Adipose tissue (tissue), 3 donors: Measurements from ENCODE around the gene DPH6. TPM values are rescaled to one million over a fixed set of nuclear protein-coding genes. Genes with fewer than 3 reads are reported as not detected.

Source experiments
- H3K27ac ChIP-seq: one replicate; pipeline ENCODE4 v1.5.1; 2013; ENCODE audit warnings: low read depth, low read length
- WGBS, 3 donors: extraction: QIAGEN DNeasy Blood & Tissue Kit; methylation state at CpG; one replicate each; pipeline ENCODE4 v1.1.7; 2013; 5-methylcytosine and 5-hydroxymethylcytosine counted together
- polyA plus RNA-seq, 3 donors: library from polyadenylated mRNA; stranded (reverse); fragments of 200-250 nt; gene quantifications; one replicate each; pipeline ENCODE4 v1.2.3, GENCODE V29; 2013
- donor health status: healthy with polysubstance abuse.
- donor health status: Bipolar disorder and iron deficiency.
- donor health status: healthy.

DPH6 gene
- polyA plus RNA-seq, 3 donors, result 7.7 to 10.0 (median 8.8) TPM

DNA sequence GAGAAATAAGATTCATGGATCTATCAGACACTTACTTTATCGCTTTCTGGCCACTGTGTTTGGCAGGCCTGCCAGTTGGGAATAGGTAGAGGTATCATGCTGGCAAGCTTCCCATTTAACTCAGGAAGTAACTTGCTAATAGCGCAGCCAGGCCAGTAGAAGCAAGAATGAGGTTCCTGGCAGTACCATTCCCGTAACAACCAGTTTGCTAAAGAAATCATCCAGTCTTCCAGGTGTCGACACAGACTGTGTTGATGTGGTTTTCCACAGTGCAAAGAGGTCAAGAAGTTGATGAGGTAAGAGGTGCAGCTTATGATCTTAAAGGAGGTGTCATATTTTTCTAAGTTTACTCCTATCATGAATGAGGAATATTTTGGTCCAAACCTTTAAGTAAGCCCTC, 46.2 kb downstream of the DPH6 start:
- no peak overlapping the region for H3K27ac ChIP-seq
- WGBS, 3 donors, result 80 to 96% (median 84%) methylated on average over 4 of the region's 4 CpGs

DNA sequence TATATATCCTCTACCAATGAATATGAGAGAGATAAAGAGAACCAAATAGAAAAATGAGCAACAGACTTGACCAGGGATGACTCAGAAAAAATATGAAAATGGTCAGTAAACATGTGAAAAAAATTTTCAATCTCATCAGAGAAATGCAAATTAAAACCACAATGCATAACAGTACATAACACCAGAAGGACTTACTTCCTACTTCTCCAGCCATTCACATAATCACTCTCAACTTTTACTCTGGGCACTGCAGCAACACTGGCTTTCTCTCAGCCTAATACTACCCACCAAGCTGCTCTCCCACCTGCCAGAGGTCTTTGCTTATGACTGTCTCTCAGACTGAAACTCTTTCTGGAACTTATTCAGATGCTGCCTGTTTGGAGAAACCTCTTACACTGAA, 49.4 kb downstream of the DPH6 start:
- no peak overlapping the region for H3K27ac ChIP-seq

DNA sequence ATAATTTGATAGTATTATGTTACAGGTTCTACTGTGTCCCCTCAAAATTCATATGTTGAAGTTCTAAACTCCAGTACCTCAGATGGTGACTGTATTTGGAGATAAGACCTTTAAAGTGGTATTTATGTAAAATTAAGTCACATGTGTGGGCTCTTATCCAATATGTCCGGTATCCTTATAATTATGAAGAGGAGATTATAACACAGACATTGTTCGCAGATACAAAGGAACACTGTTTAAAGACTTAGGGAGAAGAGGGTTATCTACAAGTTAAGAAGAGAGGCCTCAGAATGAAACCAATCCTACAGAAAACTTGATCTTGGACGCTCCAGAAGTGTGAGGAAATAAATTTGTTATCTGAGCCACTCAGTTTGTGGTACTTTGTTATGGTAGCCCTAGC, 50.9 kb downstream of the DPH6 start:
- 65 to 85% (median 85%) methylated on average over 3 of the region's 3 CpGs for WGBS, 3 donors
- H3K27ac ChIP-seq, result no peak overlapping the region

DNA sequence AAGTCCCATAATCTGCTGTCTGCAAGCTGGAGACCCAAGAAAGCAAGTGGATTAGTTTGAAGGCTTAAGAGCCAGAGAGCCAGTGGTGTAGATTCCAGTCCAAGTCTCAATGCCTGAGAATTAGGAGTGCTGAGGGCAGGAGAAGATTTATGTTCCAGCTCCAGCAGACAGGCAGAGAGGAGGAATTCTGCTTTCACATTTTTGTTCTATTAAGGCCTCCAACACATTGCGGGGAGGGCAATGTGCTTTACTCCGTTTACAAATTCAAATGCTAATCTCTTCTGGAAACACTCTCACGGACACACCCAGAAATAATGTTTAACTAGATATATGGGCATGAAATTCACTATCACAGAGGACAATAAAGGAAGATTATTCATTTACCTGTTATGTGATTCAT, 54.0 kb downstream of the DPH6 start:
- WGBS, 3 donors, result 45 to 86% (median 74%) methylated on average over 3 of the region's 3 CpGs
- H3K27ac ChIP-seq, result no peak overlapping the region

DNA sequence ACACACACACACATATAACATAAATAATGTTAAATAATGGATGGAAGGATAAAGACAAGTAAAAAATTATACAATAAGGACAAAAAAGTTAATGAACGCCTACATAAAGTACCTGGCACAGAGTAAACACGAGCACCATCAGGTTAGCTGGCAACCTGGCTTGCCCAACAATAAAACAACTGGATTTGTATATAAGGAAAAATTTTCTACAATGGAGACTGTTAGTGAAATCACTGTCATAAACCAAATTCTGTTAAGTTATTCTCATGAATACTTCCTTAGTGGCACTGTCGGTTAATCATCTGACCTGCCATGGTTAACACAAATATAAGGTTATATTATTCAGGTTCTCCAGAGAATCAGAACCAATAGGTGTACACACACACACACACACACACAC, 54.8 kb downstream of the DPH6 start:
- WGBS, 3 donors, result 97 to 99% (median 97%) methylated on average over 3 of the region's 3 CpGs
- no peak overlapping the region for H3K27ac ChIP-seq

DNA sequence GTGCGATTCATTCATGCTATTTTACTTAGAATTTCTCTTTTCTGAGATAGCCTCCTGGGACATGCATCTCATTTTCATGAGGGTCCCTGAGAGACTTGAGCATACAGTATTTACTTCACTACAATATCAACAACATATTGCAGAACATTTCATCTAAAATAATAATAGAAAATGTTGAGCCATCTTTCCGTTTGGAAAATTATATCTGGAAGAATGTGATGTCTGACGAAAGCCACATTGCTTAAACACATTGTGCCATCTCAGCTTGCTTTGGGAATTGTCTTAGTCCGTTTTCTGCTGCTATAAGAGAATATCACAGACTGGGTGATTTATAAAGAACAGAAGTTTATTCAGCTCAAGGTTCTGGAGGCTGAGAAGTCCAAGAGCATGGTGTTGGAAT, 55.5 kb downstream of the DPH6 start:
- no peak overlapping the region for H3K27ac ChIP-seq
- 81 to 86% (median 82%) methylated on average over 4 of the region's 4 CpGs for WGBS, 3 donors

DNA sequence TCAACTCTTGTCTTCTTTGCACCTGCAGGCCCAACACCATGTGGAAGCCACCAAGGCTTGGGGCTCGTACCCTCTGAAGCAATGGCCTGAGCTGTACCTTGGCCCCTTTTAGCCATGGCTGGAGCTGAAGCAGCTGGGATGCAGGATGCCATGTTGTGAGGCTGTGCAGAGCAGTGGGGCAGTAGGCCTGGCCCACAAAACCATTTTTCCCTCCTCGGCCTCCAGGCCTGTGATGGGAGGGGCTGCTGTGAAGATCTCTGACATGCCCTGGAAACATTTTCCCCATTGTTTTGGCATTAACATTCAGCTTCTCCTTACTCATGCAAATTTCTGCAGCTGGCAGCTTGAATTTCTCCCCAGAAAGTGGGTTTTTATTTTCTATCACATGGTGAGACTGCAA, 58.5 kb downstream of the DPH6 start:
- H3K27ac ChIP-seq, result no peak overlapping the region
- WGBS, 3 donors, result 95 to 100% (median 100%) methylated on average over 2 of the region's 2 CpGs

DNA sequence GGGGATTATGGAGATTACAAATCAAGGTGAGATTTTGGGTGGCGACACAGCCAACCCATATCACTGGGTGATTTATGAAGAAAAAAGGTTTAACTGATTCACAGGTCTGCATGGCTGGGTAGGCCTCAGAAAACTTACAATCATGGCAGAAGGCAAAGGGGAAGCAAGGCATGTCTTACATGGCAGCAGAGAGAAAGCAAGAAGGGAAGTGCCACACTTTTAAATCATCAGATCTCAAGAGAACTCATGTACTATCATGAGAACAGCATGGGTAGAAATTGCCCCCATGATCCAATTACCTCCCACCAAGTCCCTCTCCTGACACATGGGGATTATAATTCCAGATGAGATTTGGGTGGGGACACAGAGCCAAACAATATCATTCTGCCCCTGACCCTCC, 59.7 kb downstream of the DPH6 start:
- 96 to 100% (median 98%) methylated on average over 1 of the region's 1 CpG for WGBS, 3 donors
- H3K27ac ChIP-seq, result no peak overlapping the region

DNA sequence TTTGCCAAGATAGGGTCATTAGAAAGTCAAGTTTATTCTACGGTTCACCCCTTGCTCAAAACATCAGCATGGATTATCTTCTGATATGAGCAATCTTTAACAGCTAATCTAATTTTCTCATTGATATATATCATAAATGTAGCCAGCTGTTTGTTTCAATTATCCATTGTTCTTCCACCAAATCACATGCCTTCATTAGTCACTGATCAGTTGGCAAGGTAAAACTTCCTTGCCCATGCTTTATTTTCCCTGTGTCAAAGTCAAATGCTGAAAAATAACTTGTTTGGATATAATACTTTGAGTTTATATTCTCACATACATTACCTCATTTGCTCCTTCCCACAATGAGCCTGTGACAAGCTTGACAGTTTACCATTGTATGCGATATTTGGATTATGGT, 60.6 kb downstream of the DPH6 start:
- no peak overlapping the region for H3K27ac ChIP-seq
- WGBS, 3 donors, result 92 to 97% (median 92%) methylated on average over 2 of the region's 2 CpGs

DNA sequence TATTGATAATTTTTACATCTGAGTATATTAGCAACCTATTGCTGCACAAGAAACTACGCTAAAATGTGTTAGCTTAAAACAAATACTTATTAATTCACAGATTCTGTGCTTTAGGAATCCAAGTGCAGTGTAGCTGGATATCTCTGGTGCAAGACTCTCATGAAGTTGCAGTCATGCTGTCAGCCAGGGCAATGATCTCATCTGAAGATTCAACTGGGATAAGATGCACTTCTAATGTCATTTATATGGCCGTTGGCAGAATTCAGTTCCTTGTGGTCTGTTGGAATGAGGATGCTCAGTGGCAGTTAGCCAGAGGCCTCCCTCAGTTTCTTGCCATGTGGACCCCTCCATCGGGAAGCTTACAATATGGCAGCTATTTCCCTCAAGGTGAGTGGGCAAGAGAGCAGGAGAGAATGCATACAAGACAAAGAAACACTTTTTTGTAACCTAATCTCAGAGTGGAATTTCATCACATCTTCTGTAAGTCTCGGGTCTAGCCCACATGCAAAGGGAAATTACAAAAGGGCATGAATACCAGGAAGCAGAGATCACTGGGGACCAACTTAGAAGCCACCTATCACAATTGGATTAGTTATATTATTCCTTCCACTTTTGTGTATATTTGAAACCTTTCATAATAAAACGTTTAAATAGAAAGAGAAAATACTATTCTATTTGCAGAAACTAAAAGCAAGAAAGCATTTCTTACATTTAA, 61.6 kb downstream of the DPH6 start:
- 79 to 84% (median 84%) methylated on average over 5 of the region's 5 CpGs for WGBS, 3 donors
- H3K27ac ChIP-seq, result no peak overlapping the region

DNA sequence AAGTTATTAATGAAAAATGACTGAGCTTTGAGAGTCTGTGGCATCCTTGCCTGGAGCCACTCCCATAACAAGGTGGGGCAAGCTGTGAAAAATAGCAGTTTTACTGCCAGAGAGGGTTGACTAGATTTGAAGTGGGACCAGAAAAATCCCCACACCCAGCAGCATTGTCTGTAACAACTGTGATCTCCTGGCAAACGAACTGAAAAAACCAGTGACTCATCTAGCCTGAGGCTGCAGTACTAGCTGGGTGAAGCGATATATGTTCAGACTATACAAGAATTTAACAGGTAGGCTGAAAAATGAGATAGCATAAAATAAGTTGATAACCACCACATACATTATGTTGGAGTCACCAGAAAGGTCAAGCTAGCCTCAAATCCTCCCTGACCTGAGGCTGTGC, 64.0 kb downstream of the DPH6 start:
- no peak overlapping the region for H3K27ac ChIP-seq
- WGBS, 3 donors, result 65 to 83% (median 67%) methylated on average over 2 of the region's 2 CpGs

DNA sequence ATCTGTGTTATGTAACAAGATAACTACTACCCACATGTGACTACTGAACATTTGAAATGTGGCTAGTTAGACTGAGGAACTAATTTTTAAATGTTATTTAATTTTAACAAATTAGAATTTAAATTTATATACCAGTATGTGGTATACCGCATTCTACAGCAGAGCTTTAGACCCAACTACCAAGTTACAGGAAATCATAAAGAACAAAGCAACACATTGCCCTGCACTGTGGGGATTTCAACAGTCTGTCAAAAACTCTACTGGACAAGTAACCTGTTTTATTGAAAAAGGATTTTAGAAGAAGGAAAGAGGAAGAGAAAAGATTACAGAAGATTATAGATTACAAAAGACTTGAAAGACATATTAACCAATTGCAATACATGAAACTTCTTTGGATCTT, 64.9 kb downstream of the DPH6 start:
- no peak overlapping the region for H3K27ac ChIP-seq
- 89 to 98% (median 91%) methylated on average over 1 of the region's 1 CpG for whole genome bisulfite sequencing, 3 donors

DNA sequence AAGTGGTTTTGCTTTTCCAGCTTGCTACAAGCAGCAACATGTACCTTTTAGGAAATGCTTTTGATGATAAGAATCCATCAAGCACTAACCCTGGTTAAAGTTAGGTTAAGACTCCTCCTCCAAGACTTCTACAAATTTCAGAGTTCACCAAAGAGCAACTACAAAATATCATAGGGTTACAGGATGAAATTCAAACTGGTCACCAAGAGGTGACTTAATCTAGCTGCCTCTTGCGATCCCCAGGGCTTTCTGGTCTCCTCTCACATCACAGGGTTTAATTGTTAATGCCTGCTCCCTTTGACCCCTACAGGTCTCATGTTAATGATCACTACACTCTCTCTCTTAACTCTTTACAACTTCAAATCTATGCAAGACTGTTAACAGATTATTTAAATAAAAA, 66.5 kb downstream of the DPH6 start:
- no peak overlapping the region for H3K27ac ChIP-seq
- WGBS, 3 donors, result 81 to 93% (median 86%) methylated on average over 1 of the region's 1 CpG

DNA sequence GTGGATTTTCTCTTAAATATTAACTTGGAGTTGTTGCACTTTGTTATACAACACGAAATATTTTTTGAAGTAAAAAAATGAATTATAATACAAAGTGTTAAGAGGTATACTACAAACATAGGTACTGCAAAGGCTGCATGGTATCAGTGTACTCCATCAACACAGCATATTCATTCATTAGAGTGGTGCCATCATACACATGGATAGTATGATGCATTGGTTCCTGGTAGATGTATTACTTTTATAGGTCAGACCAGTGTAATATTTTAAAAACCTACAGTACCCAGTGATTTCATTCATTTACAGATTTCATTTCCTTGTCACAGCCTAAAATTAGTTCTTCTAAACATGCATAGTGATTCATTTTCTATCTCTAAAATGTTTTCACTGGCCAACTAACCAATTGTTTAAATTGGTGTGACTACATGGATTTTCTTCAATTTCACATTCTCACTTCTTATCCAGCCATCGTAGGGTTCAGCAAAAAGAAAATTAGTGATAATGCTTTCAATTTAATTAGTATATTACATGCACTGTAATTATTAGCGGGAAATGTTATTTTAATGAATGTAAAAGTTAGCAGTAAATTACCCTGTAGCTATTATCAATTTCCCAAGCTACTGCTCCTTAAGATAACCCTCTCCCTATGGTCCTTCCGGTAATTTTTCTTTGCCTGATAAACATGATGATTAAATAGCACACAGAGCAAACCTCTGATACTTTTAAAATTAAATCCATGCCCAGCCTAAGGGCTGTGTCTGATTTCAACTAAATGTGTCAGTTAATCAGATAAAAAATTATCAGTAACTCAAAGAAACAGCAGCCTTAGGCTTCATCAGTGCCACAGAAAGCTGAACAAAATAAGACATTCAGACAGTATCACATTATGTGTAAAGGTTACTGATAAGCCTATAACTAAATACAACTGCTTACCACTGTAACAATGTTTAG, 68.4 kb downstream of the DPH6 start:
- WGBS, 3 donors, result 78 to 92% (median 89%) methylated on average over 4 of the region's 4 CpGs
- H3K27ac ChIP-seq, result no peak overlapping the region

DNA sequence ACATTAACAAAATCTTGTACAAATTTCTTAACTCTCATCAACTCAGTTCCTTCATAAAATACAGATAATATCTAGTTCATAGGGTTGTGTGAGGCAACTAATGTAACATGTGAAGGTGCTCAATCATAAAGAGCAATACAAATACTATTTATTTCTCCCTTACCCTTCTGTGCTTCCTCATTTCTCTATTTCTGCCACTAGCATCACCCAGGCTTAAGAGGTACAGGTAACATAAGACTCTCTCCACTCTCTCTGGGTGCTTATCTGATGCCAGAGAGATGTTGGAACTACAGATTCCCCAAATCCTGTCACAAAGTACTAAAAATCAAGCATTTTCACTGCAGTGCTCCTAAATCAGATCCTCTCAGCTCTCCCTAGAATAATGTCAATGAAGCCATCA, 74.9 kb downstream of the DPH6 start:
- H3K27ac ChIP-seq, result no peak overlapping the region

DNA sequence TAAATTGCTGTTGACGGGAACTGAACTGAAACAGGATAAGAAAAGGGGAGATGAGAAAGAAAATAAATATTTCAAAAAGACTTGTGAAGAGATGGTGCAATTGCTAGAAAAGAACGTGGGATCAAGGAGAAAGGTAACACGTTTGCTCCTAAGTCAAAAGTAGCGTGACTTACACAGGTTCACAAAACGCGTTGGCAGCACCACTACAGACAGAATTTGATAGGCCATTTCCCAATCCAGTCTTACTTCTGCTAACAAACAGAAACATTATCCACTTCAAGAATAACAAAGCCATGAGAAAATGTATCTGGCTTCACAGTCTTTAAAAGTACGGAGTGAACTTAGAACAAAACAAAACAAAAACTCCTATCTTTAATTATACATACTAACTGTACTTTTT, 75.5 kb downstream of the DPH6 start:
- 93 to 95% (median 94%) methylated on average over 7 of the region's 7 CpGs for WGBS, 3 donors
- no peak overlapping the region for H3K27ac ChIP-seq

DNA sequence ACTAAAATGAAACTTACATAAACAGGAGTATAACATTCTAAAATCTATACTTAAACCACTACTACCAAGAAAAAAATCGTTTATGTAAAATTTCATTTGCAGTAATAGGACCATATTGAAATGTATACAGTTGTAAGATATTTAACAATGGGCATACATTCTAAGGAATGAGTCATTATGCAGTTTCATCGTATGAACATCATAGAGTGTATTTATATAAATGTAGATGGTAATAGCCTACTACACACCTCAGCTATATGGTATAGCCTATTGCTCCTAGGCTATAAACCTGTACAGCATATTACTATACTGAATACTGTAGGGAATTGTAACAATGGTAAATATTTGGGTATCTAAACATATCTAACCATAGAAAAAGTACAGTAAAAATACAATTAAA, 79.5 kb downstream of the DPH6 start:
- no peak overlapping the region for H3K27ac ChIP-seq
- WGBS, 3 donors, result 46 to 48% (median 47%) methylated on average over 2 of the region's 2 CpGs

DNA sequence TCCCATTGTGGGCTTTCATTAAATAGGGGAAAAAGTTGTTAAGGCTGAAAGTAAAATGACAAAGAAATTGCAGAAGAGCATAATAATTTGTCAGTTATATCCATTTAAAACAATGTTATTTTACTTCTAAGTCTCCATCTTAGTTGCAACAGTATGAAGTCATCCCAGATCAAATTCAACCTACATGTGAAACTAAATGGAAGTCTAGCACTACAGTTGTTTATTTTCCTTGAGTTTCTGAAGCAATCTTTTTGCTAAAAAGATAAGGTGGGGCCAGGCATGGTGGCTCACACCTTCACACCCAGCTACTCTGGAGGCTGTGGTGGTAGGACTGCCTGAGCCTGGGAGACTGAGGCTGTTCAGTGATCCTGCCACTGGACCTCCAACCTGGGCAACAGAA, 80.2 kb downstream of the DPH6 start:
- no peak overlapping the region for H3K27ac ChIP-seq

DNA sequence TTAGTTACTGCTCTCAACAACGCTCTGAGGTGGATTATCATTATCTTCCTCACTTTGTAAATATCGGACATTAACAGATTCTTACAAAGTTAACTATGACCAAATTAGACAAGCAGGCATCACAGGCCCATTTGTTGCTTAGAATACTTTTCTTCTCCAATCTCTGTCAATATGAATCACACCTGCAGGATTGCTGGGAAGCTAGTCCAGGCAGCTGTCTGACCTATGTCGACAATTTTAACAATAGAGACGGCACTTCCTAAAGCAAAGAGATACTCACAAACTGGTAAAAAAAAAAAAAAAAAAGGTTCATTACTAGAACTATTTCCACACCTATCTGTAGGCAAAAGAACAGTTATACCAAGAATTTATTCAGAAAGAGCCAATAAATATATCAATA, 85.3 kb downstream of the DPH6 start:
- no peak overlapping the region for H3K27ac ChIP-seq
- 68 to 71% (median 71%) methylated on average over 4 of the region's 4 CpGs for WGBS, 3 donors
